A549 (cell line): ENCODE results near the gene ANKRD55.

Experiments used
- CHD2 ChIP-seq: fragments of 150-350 bp; IDR thresholded peaks from 2 replicates; pipeline ENCODE4 v1.6.1; 2014; ENCODE audit warnings: low read length; ENCODE audit not compliant: partially characterized antibody
- CHD4 ChIP-seq: fragments of 200-600 bp; sonication (generic); IDR thresholded peaks from 2 replicates; pipeline ENCODE4 v1.6.1; 2016; ENCODE audit warnings: antibody characterized with exemption, mild to moderate bottlenecking, borderline replicate concordance
- CTCF ChIP-seq: fragments of >200 bp; sonication (Bioruptor Twin); formaldehyde crosslinking; IDR thresholded peaks from 3 replicates; pipeline ENCODE4 v1.5.1; 2016
- E2F6 ChIP-seq: IDR thresholded peaks from 2 replicates; pipeline ENCODE4 v1.6.1; 2012; ENCODE audit warnings: low read depth, borderline replicate concordance
- EP300 ChIP-seq, 2 experiments: fragments of >200 bp; sonication (Bioruptor Twin); formaldehyde crosslinking; IDR thresholded peaks; 2 replicates in 1 of 2; 3 replicates in 1 of 2; pipeline ENCODE4 v1.6.1; 2016 to 2017
- ESRRA ChIP-seq: fragments of 150-350 bp; IDR thresholded peaks from 2 replicates; pipeline ENCODE4 v1.6.1; 2014; ENCODE audit warnings: mild to moderate bottlenecking, low read length, borderline replicate concordance
- JUN ChIP-seq, 2 experiments: fragments of >200 bp; sonication (Bioruptor Twin); formaldehyde crosslinking; IDR thresholded peaks; 2 replicates in 1 of 2; 3 replicates in 1 of 2; pipeline ENCODE4 v1.6.1; 2016 to 2017
- JUNB ChIP-seq: fragments of >200 bp; sonication (Bioruptor Twin); formaldehyde crosslinking; IDR thresholded peaks from 2 replicates; pipeline ENCODE4 v1.6.1; 2016
- MYC ChIP-seq: IDR thresholded peaks from 2 replicates; pipeline ENCODE4 v1.6.1; 2012; ENCODE audit warnings: mild to moderate bottlenecking, inconsistent platforms, low read length, improper control_type of control experiment, borderline replicate concordance
- PBX3 ChIP-seq: IDR thresholded peaks from 2 replicates; pipeline ENCODE4 v1.6.1; 2012
- POLR2A ChIP-seq: IDR thresholded peaks from 2 replicates; pipeline ENCODE4 v1.6.1; 2012; ENCODE audit warnings: mild to moderate bottlenecking, low read length
- RAD21 ChIP-seq, 2 experiments: fragments of >200 bp in 1 of 2; sonication (Bioruptor Twin) in 1 of 2; formaldehyde crosslinking in 1 of 2; IDR thresholded peaks in 1 of 2; conservative IDR thresholded peaks in 1 of 2; 2 replicates in 1 of 2; 3 replicates in 1 of 2; pipeline ENCODE4 v1.6.1; 2012 to 2018; ENCODE audit warnings: inconsistent platforms in 1 of 2
- RNF2 ChIP-seq: fragments of 200-600 bp; sonication (generic); IDR thresholded peaks from 2 replicates; pipeline ENCODE4 v1.6.1; 2016; ENCODE audit warnings: low read depth, mild to moderate bottlenecking, antibody characterized with exemption, moderate library complexity, borderline replicate concordance
- SMC3 ChIP-seq: fragments of >200 bp; sonication (Bioruptor Twin); formaldehyde crosslinking; IDR thresholded peaks from 3 replicates; pipeline ENCODE4 v1.6.1; 2018; ENCODE audit warnings: inconsistent platforms

- no peak for TF ChIP-seq CTCF
- no peak for TF ChIP-seq RNF2
- no peak for TF ChIP-seq EP300 (IDR thresholded peaks at IDR 0.05)
- TF ChIP-seq JUN (IDR thresholded peaks at IDR 0.05), result no peak
- no peak for TF ChIP-seq POLR2A
- no peak for TF ChIP-seq PBX3
- TF ChIP-seq CHD2, result no peak
- no peak for TF ChIP-seq ESRRA
- no peak for TF ChIP-seq E2F6
- TF ChIP-seq SMC3, result no peak
- TF ChIP-seq CHD4, result no peak
- TF ChIP-seq JUNB, result no peak
- no peak; the same call in 1 of the 2 replicates for TF ChIP-seq MYC
- TF ChIP-seq RAD21 (conservative IDR thresholded peaks at IDR 0.05 in 1 of 2, IDR thresholded peaks at IDR 0.05 in 1 of 2), result no peak
Observed at GRCh38 chr5:56088967-56089829, 143.9 kb downstream of the ANKRD55 start.
